HG03139 (cell line): ENCODE results near the gene SHC2.
A peak's percentile ranks its signal among the peaks of the same experiment; 100 is the strongest.
"Not testable (repeated sequence)": the region's sequence is repeated elsewhere in the genome, so short reads cannot be mapped to it uniquely, and the experiment has no call there.

Experiments
- ATAC-seq: cut with Tn5 transposase; IDR thresholded peaks from one replicate; pipeline ENCODE4 v1.9.1; 2021; ENCODE audit not compliant: unreplicated experiment

The SHC2 gene

GRCh38 chr19:492091-492531, 31.3 kb upstream of the SHC2 start:
- no peak for ATAC-seq

GRCh38 chr19:491146-491741, 30.4 kb upstream of the SHC2 start:
- no peak for ATAC-seq

- ATAC-seq, result peak; percentile 22
These were observed 28.8 kb upstream of the SHC2 start for GRCh38 chr19:489418-490196.

GRCh38 chr19:488505-489417, 27.9 kb upstream of the SHC2 start:
- ATAC-seq, result peak; percentile 78

GRCh38 chr19:485583-486236, 24.9 kb upstream of the SHC2 start:
- ATAC-seq, result no peak

- ATAC-seq, result no peak
These were observed 24.2 kb upstream of the SHC2 start for GRCh38 chr19:485077-485476.

- no peak for ATAC-seq
These were observed 23.7 kb upstream of the SHC2 start for GRCh38 chr19:484494-484893.

- ATAC-seq, result no peak
These were observed 22.7 kb upstream of the SHC2 start for GRCh38 chr19:483332-484072.

- no peak for ATAC-seq
These were observed 21.6 kb upstream of the SHC2 start for GRCh38 chr19:482186-483041.

- not testable (repeated sequence) for ATAC-seq
These were observed 20.3 kb upstream of the SHC2 start for GRCh38 chr19:481100-481499.

- no peak for ATAC-seq
These were observed 19.4 kb upstream of the SHC2 start for GRCh38 chr19:480016-480855.

GRCh38 chr19:478976-479375, 18.1 kb upstream of the SHC2 start:
- ATAC-seq, result no peak

- ATAC-seq, result no peak
These were observed 17.5 kb upstream of the SHC2 start for GRCh38 chr19:478236-478903.

GRCh38 chr19:475360-475759, 14.5 kb upstream of the SHC2 start:
- ATAC-seq, result no peak

GRCh38 chr19:474126-475078, 13.6 kb upstream of the SHC2 start:
- ATAC-seq, result no peak

GRCh38 chr19:472005-472858, 11.4 kb upstream of the SHC2 start:
- ATAC-seq, result no peak
